ENCODE data around the gene FBXW5. TPM values are rescaled to one million over a fixed set of nuclear protein-coding genes. Genes with fewer than 3 reads are reported as not detected.

Gene FBXW5
- polyA plus RNA-seq, 1 donor from 2014 or later = 138 TPM

- Histone ChIP-seq H3K27ac (ENCODE audit: low read length) (no peak overlapping the region), H4K20me1 (ENCODE audit: insufficient read depth) (no peaks in the 10 kb centered on the region), H3K9me3 (ENCODE audit: low read length) (no peaks in the 10 kb centered on the region), H3K9ac (ENCODE audit: low read length) (no peak overlapping the region), H2AFZ (ENCODE audit: low read depth, low read length) (no peak overlapping the region), H3K4me3 (ENCODE audit: low read length) (no peak overlapping the region), H3K79me2 (replicated peaks; ENCODE audit: insufficient read depth, low read length) (no peaks in the 10 kb centered on the region), H3K27me3 (ENCODE audit: insufficient read depth, low read depth, low read length) (no peaks in the 10 kb centered on the region), H3K36me3 (ENCODE audit: insufficient read depth, low read length) (peaks cover 6% of the 10 kb centered on the region), H3F3A (ENCODE audit: insufficient read depth, low read length, poor library complexity, severe bottlenecking) (no peaks in the 10 kb centered on the region), H3K9me2 (ENCODE audit: insufficient read depth, low read length) (no peaks in the 10 kb centered on the region), H3K4me2 (ENCODE audit: low read length) (no peak overlapping the region)
- TF ChIP-seq RAD21 (conservative IDR thresholded peaks at IDR 0.05) (no peak), MXI1 (conservative IDR thresholded peaks at IDR 0.05; ENCODE audit: poor library complexity, severe bottlenecking) (no peak), TAF1 (IDR thresholded peaks at IDR 0.05; ENCODE audit: low read depth) (no peak), REST (IDR thresholded peaks at IDR 0.05; ENCODE audit: borderline replicate concordance) (no peak), EP300 (conservative IDR thresholded peaks at IDR 0.05; ENCODE audit: poor library complexity, severe bottlenecking) (no peak), EZH2 (IDR thresholded peaks at IDR 0.05; ENCODE audit: borderline replicate concordance, insufficient read depth, low read length, poor library complexity, severe bottlenecking) (no peak), SMC3 (conservative IDR thresholded peaks at IDR 0.05; ENCODE audit: poor library complexity) (no peak), CTCF (IDR thresholded peaks at IDR 0.05; ENCODE audit: poor library complexity, severe bottlenecking) (no peak), POLR2AphosphoS5 (IDR thresholded peaks at IDR 0.05) (no peak)
Measured at GRCh38 chr9:136937186-136938001, 7.1 kb downstream of the FBXW5 start.

- no peaks in the 10 kb centered on the region for H3F3A ChIP-seq (ENCODE audit: insufficient read depth, low read length, poor library complexity, severe bottlenecking)
- no peak overlapping the region for H3K4me2 ChIP-seq (ENCODE audit: low read length)
- no peak overlapping the region for H3K27ac ChIP-seq (ENCODE audit: low read length)
- H3K9me2 ChIP-seq (ENCODE audit: insufficient read depth, low read length) = no peaks in the 10 kb centered on the region
- no peak overlapping the region for H3K9ac ChIP-seq (ENCODE audit: low read length)
- no peak overlapping the region for H2AFZ ChIP-seq (ENCODE audit: low read depth, low read length)
- no peaks in the 10 kb centered on the region for H3K9me3 ChIP-seq (ENCODE audit: low read length)
- H3K27me3 ChIP-seq (ENCODE audit: insufficient read depth, low read depth, low read length) = no peaks in the 10 kb centered on the region
- H4K20me1 ChIP-seq (ENCODE audit: insufficient read depth) = no peaks in the 10 kb centered on the region
- no peak overlapping the region for H3K4me3 ChIP-seq (ENCODE audit: low read length)
- no peak for TF ChIP-seq EZH2 (IDR thresholded peaks at IDR 0.05; ENCODE audit: borderline replicate concordance, insufficient read depth, low read length, poor library complexity, severe bottlenecking)
- TF ChIP-seq EP300 (conservative IDR thresholded peaks at IDR 0.05; ENCODE audit: poor library complexity, severe bottlenecking) = no peak
- no peak for TF ChIP-seq CTCF (IDR thresholded peaks at IDR 0.05; ENCODE audit: poor library complexity, severe bottlenecking)
- TF ChIP-seq POLR2AphosphoS5 (IDR thresholded peaks at IDR 0.05) = no peak
- no peak for TF ChIP-seq SMC3 (conservative IDR thresholded peaks at IDR 0.05; ENCODE audit: poor library complexity)
- TF ChIP-seq REST (IDR thresholded peaks at IDR 0.05; ENCODE audit: borderline replicate concordance) = no peak
- TF ChIP-seq MXI1 (conservative IDR thresholded peaks at IDR 0.05; ENCODE audit: poor library complexity, severe bottlenecking) = no peak
- no peak for TF ChIP-seq TAF1 (IDR thresholded peaks at IDR 0.05; ENCODE audit: low read depth)
- H3K36me3 ChIP-seq (ENCODE audit: insufficient read depth, low read length) = peaks cover 6% of the 10 kb centered on the region
- no peaks in the 10 kb centered on the region for H3K79me2 ChIP-seq (replicated peaks; ENCODE audit: insufficient read depth, low read length)
Measured at GRCh38 chr9:136936645-136937170, 7.8 kb downstream of the FBXW5 start.
